NCI-H2107 (cell line): ENCODE results near the gene SLC38A3.

Experiments
- DNase-seq: peaks from one replicate; lab custom pipeline; 2025; lab: John Stamatoyannopoulos, UW

SLC38A3 gene

DNA sequence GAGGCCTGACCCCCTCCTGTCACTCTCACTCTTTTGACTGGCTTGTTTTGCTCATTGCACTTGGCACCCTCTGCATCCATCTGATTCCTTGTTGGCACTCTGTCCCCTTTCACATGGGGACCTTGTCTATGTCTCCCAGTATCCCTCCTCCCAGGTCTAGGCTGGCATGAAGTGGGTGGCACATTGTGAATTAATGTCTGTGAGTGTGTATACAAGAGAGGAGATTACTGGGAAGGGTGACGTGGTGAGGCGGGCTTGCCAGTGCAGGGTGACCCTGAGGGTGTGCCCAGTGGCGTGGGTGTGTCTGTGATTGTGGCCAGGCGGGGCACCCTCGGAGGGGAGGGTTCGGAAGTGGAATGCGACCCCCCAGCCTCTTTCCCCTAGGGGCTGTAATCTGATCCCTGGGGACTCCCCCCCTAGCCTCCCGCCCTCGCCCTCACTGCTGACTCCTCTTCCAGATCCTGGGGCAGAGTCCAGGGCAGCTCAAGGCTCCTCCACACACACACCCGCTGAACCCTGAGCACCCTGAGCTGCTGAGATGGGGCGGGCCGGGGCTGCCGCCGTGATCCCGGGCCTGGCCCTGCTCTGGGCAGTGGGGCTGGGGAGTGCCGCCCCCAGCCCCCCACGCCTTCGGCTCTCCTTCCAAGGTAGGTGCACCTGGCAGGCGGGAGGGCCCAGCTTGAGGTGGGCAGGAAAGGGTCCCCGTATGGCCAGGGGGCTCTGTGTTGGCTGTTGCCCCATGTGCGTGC, 63.8 kb downstream of the SLC38A3 start, which contains the start of gene SEMA3B:
SEMA3B (plus strand) TSS at position 445 of the 749 bp plus-strand sequence; CDS start at position 539, 94 bp downstream.
- DNase-seq = no peak

DNA sequence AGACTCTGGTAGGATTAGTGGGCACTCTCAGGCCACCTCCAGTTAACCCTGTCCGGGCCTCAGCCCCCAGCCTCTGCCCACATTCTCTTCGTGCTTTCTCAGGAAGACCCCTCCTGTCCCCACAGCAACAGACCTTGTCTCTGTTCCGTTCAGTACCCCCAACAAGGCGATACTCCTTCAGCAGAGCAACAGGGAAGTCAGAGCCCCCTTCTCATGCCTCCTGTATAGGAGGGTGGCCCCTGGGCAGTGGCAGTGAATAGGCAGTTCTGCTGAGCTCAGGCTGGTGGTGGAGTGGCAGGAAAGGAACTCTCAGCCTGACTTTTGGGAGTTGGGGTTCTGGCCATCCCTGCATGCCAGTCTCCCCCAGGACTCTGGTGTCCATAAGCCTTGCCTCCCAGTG, 64.4 kb downstream of the SLC38A3 start:
- no peak for DNase-seq

GRCh38 chr3:50269977-50270413, 64.9 kb downstream of the SLC38A3 start:
- no peak for DNase-seq

DNA sequence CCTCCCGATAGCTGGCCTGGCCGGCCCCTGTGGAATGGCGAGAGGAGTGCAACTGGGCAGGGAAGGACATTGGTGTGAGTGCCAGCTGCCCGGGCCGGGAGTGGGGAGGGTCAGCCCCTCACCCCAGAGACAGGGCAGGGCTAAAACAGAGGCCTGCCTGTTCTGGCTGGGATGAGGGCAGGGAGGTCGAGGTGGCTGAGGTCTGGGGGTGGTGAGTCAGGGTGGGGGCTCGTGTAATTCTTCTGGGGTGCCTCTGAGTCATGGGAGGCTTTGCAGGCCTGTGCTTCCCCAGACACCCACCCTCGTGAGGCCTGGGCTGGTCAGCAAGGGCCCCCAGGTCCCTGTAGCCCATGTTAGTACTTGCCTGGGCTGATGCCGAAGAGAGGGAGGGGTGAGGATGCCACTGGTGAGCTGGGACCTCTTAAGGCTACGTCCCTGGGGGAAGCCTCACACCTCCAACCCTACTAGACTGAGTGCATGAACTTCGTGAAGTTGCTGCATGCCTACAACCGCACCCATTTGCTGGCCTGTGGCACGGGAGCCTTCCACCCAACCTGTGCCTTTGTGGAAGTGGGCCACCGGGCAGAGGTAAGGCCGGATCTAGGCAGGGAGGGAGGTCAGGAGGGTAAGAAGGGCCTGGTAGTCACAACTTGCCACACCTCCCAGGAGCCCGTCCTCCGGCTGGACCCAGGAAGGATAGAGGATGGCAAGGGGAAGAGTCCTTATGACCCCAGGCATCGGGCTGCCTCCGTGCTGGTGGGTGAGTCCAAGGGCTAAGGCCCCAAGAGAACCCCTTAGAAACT, 65.6 kb downstream of the SLC38A3 start:
- DNase-seq = no peak
